SU-DHL-6 (cell line): ENCODE data around the gene RNF144B.

Source experiments
- CTCF ChIP-seq: fragments of 200-600 bp; sonication (generic); IDR thresholded peaks from one replicate; pipeline ENCODE4 v1.5.1; 2017; ENCODE audit warnings: antibody characterized with exemption, mild to moderate bottlenecking, low read length, moderate library complexity; ENCODE audit not compliant: insufficient read depth, poor library complexity, severe bottlenecking
- EZH2phosphoT487 ChIP-seq: fragments of 200-600 bp; sonication (generic), shearing (Covaris generic); conservative IDR thresholded peaks from 2 replicates; pipeline ENCODE4 v1.6.1; 2018; ENCODE audit warnings: mild to moderate bottlenecking, antibody characterized with exemption, low read length, moderate library complexity, mixed read lengths

DNA sequence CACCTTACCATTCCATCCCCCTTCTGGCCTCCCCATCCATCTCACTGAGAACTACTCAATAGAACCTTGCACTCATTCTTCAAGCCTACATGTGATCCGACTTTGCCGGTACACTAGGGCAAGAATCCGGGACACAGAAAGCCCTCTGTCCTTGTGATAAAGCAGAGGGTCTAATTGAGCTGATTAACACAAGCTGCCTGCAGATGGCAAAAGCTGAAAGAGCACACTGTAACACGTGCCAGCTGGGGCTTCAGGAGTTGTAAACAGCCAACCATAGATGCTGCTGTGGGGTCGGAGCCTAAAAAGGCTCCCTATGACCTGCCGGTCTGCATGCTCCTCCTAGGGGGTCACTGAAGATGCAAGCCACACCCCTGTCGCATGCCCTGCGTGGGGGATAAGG, 124.1 kb downstream of the RNF144B start:
- TF ChIP-seq CTCF (no peak), EZH2phosphoT487 (no peak)
